ENCODE data around the gene OR6M1.

Gene OR6M1

DNA sequence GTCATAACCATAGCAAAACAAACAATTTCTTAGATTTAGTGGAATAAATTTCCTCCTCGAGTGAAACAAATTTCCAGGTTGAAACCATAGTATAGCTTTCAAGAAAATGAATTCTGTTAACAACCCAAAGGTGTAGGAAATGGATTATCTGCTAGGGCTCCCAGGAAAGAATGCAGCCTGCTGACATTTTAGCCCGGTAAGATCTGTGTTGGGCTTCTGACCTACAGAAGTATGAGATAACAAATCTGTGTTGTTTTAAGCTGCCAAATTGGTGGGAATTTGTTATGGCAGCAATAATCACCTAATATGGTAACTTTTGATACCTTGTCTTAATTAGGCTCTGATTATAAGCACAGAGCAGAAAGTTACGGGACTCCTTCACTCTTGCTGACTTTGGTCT lies 32.0 kb upstream of the OR6M1 start:
- DNase-seq (ENCODE audit: low read depth), result no peak
- TF ChIP-seq, protein P1, sequence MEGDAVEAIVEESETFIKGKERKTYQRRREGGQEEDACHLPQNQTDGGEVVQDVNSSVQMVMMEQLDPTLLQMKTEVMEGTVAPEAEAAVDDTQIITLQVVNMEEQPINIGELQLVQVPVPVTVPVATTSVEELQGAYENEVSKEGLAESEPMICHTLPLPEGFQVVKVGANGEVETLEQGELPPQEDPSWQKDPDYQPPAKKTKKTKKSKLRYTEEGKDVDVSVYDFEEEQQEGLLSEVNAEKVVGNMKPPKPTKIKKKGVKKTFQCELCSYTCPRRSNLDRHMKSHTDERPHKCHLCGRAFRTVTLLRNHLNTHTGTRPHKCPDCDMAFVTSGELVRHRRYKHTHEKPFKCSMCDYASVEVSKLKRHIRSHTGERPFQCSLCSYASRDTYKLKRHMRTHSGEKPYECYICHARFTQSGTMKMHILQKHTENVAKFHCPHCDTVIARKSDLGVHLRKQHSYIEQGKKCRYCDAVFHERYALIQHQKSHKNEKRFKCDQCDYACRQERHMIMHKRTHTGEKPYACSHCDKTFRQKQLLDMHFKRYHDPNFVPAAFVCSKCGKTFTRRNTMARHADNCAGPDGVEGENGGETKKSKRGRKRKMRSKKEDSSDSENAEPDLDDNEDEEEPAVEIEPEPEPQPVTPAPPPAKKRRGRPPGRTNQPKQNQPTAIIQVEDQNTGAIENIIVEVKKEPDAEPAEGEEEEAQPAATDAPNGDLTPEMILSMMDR (conservative IDR thresholded peaks at IDR 0.05; ENCODE audit: low read length), result no peak
- H3K4me3 ChIP-seq (ENCODE audit: low read length), result no peak overlapping the region

DNA sequence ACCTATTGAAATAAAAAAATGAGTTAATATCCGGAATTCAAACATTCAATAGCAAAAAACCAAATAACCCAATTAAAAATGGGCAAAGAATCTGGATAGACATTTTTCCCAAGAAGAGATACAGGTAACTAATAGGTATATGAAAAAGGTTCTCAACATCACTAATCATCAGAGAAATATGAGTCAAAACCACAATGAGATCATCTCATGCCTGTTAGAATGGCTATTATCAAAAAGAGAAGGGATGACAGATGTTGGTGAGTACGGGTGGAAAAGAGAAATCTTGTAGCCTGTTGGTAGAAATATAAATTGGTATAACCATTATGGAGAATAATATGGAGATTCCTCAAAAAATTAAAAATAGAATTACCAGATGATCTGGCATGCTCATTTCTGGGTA lies 26.9 kb upstream of the OR6M1 start:
- TF ChIP-seq, protein P1 (conservative IDR thresholded peaks at IDR 0.05; ENCODE audit: low read length), result no peak
- H3K4me3 ChIP-seq (ENCODE audit: low read length), result no peak overlapping the region
- DNase-seq (ENCODE audit: low read depth), result no peak

- TF ChIP-seq, protein P1 (conservative IDR thresholded peaks at IDR 0.05; ENCODE audit: low read length), result no peak
- no peak for DNase-seq (ENCODE audit: low read depth)
- H3K4me3 ChIP-seq (ENCODE audit: low read length), result no peak overlapping the region
Measured at GRCh38 chr11:123829745-123830144, 23.6 kb upstream of the OR6M1 start.

DNA sequence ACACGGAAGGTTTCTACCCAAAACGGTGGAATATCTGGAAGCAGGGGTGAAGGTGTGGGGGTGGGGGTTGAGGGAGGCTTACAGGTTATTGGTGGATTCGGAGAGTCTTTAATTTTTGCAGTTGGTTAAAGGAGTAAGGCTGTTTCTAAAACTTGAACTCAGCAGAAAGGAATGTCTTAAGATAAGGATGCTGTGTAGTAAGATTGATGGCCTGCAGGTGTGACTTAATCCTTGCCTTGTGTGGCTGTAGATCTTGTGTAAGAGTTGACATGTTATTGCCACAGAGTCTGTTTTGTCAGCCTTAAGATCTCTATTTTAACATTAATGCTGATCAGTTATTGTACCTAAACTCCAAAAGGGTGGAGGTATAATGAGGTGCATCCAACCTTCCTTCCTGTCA lies 16.4 kb upstream of the OR6M1 start:
- DNase-seq (ENCODE audit: low read depth), result no peak
- no peak overlapping the region for H3K4me3 ChIP-seq (ENCODE audit: low read length)
- TF ChIP-seq, protein P1 (conservative IDR thresholded peaks at IDR 0.05; ENCODE audit: low read length), result no peak

DNA sequence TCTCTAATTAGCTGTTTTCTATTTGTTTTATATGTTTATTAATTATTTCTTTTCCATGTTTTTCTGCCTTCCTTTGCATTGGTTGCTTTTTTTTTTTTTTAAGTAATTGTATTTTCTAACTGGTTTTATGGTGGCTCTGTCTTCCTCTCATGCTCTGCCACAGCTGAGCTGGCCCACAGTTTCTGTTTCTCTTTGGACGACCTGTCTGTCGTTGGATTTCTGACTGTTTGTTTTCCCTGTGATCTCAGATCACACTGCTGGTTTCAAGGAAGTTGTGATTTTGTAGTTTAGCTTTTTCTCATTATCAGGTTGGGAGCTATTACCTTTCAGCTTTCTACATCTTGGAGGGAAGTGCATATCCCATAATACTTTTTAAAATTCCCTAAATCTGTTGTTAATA lies 15.9 kb upstream of the OR6M1 start:
- TF ChIP-seq, protein P1 (conservative IDR thresholded peaks at IDR 0.05; ENCODE audit: low read length), result no peak
- DNase-seq (ENCODE audit: low read depth), result no peak
- H3K4me3 ChIP-seq (ENCODE audit: low read length), result no peak overlapping the region

- no peak overlapping the region for H3K4me3 ChIP-seq (ENCODE audit: low read length)
- TF ChIP-seq, protein P1 (conservative IDR thresholded peaks at IDR 0.05; ENCODE audit: low read length), result no peak
- DNase-seq (ENCODE audit: low read depth), result no peak
Measured at GRCh38 chr11:123815122-123815521, 9.0 kb upstream of the OR6M1 start.

DNA sequence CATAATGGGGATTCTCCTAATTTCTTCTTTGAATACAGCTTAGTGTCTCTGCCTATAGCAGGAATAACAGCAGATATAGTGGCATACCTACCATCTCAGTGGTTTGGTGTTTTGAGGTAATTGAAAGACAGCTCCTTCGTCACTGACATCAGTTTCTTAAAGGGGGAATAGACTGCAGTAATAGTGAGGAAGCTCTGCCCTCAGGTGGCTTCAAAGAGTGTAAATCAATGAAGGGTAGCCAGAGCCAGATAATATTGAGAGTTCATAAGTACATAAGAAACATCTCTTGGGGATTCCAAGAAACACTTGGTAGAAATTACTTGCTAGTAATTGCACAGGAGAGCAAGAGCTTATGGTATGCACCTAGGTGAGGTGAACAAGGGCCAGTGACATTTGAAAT lies 4.4 kb downstream of the OR6M1 start:
- TF ChIP-seq, protein P1 (conservative IDR thresholded peaks at IDR 0.05; ENCODE audit: low read length), result no peak
- DNase-seq (ENCODE audit: low read depth), result no peak
- H3K4me3 ChIP-seq (ENCODE audit: low read length), result no peak overlapping the region
